CD1c-positive myeloid dendritic cell (primary cell): ENCODE measurements around the gene NFASC.

Experiments used
- DNase-seq: peaks from one replicate; pipeline ENCODE4 v3.0.0-alpha.2; 2016; ENCODE audit errors: extremely low spot score

Gene NFASC

GRCh38 chr1:204928671-204929486 is 58.2 kb downstream of the NFASC start:
- DNase-seq = no peak

GRCh38 chr1:204929487-204930154 is 59.0 kb downstream of the NFASC start:
- DNase-seq = no peak

- DNase-seq = no peak
Observed at GRCh38 chr1:204930155-204930523, 59.5 kb downstream of the NFASC start.

- no peak for DNase-seq
Observed at GRCh38 chr1:204931313-204931712, 60.7 kb downstream of the NFASC start.

- DNase-seq = no peak
Observed at GRCh38 chr1:204931768-204932572, 61.3 kb downstream of the NFASC start.

GRCh38 chr1:204932573-204932909 is 61.9 kb downstream of the NFASC start:
- DNase-seq = no peak

- no peak for DNase-seq
Observed at GRCh38 chr1:204935155-204935554, 64.5 kb downstream of the NFASC start.

GRCh38 chr1:204936765-204937164 is 66.1 kb downstream of the NFASC start:
- DNase-seq = no peak

- DNase-seq = no peak
Observed at GRCh38 chr1:204937901-204938300, 67.2 kb downstream of the NFASC start.

- DNase-seq = no peak
Observed at GRCh38 chr1:204940591-204940990, 69.9 kb downstream of the NFASC start.

GRCh38 chr1:204941421-204942338 is 71.0 kb downstream of the NFASC start:
- peak; percentile 53 for DNase-seq

- DNase-seq = no peak
Observed at GRCh38 chr1:204943495-204943894, 72.8 kb downstream of the NFASC start.

GRCh38 chr1:204944662-204945061 is 74.0 kb downstream of the NFASC start:
- no peak for DNase-seq

GRCh38 chr1:204945565-204945977 is 74.9 kb downstream of the NFASC start:
- no peak for DNase-seq

- DNase-seq = no peak
Observed at GRCh38 chr1:204946640-204947039, 76.0 kb downstream of the NFASC start.

- no peak for DNase-seq
Observed at GRCh38 chr1:204947338-204947737, 76.7 kb downstream of the NFASC start.

GRCh38 chr1:204947747-204948146 is 77.1 kb downstream of the NFASC start:
- no peak for DNase-seq

- no peak for DNase-seq
Observed at GRCh38 chr1:204950353-204951001, 79.8 kb downstream of the NFASC start.

GRCh38 chr1:204958317-204959307 is 88.0 kb downstream of the NFASC start:
- DNase-seq = no peak

GRCh38 chr1:204959374-204959773 is 88.7 kb downstream of the NFASC start:
- DNase-seq = no peak
